Suprapubic skin (tissue), 4 donors: ENCODE results near the gene FOSB. TPM values are rescaled to one million over a fixed set of nuclear protein-coding genes. Genes with fewer than 3 reads are reported as not detected.

Experiments used
- DNase-seq, 2 donors: peaks; one replicate each; pipeline ENCODE4 v3.0.0-alpha.2; 2019; ENCODE audit warnings: low spot score in 2 of 2
- H3K27ac ChIP-seq: fragments of 200-600 bp; sonication (generic); one replicate; pipeline ENCODE4 v1.5.1; 2019
- H3K27me3 ChIP-seq: fragments of 200-600 bp; sonication (generic); one replicate; pipeline ENCODE4 v1.5.1; 2019
- H3K36me3 ChIP-seq: fragments of 200-600 bp; sonication (generic); one replicate; pipeline ENCODE4 v1.5.1; 2019
- H3K4me1 ChIP-seq: fragments of 200-600 bp; sonication (generic); one replicate; pipeline ENCODE4 v1.5.1; 2019
- H3K4me3 ChIP-seq: fragments of 200-600 bp; sonication (generic); one replicate; pipeline ENCODE4 v1.5.1; 2019; ENCODE audit warnings: mild to moderate bottlenecking
- H3K9me3 ChIP-seq: fragments of 200-600 bp; sonication (generic); one replicate; pipeline ENCODE4 v1.5.1; 2019
- EP300 ChIP-seq: sonication (generic); formaldehyde crosslinking; IDR thresholded peaks from one replicate; pipeline ENCODE4 v1.6.1; 2017; ENCODE audit warnings: antibody characterized with exemption
- POLR2A ChIP-seq, 2 donors: fragments of 450-650 bp; IDR thresholded peaks; one replicate each; pipeline ENCODE4 v1.6.1; 2017; ENCODE audit warnings: antibody characterized with exemption in 2 of 2, mild to moderate bottlenecking in 2 of 2, moderate library complexity in 2 of 2
- POLR2AphosphoS5 ChIP-seq, 3 donors: sonication (generic); formaldehyde crosslinking; IDR thresholded peaks; one replicate each; pipeline ENCODE4 v1.6.1; 2017; ENCODE audit warnings: antibody characterized with exemption in 3 of 3
- WGBS: methylation state at CpG from one replicate; pipeline ENCODE4 v1.1.5; 2018; 5-methylcytosine and 5-hydroxymethylcytosine counted together
- total RNA-seq, 4 donors: library from RNA; depleted of rRNA; stranded (reverse); fragments of >200 nt; gene quantifications; one replicate each; pipeline ENCODE4 v1.1.0, GENCODE V29; 2016
- TF ChIP-seq, protein P1 (sequence below), 2 donors: fragments of 200-600 bp in 1 of 2; fragments of 450-650 bp in 1 of 2; sonication (generic) in 1 of 2; IDR thresholded peaks; one replicate each; pipeline ENCODE4 v1.5.1; 2016 to 2019; ENCODE audit warnings: antibody characterized with exemption in 2 of 2, mild to moderate bottlenecking in 1 of 2, moderate library complexity in 1 of 2

Gene FOSB
- total RNA-seq, 4 donors from 2014 or later: 326 to 676 (median 518) TPM

DNA sequence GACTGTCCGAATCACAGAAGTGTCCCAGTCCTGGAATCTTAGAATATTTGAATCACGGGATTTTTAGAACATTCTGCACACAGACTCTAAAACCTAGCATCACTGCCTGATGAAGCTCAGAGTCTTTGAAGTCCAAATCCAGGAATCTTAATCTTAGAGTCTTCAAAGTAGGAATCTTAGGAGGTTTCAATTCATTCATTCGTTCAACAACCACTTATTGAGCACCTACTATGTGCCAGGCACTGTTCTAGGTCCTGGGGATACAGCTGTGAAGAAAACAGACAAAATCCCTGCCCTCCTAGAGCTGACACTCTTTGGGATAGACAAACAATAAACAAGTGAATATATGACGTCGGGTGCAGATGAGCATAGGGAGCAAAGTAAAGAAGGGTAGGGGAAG, 27.4 kb downstream of the FOSB start:
- H3K4me3 ChIP-seq: no peak overlapping the region
- no peaks in the 10 kb centered on the region for H3K36me3 ChIP-seq
- H3K27ac ChIP-seq: no peak overlapping the region
- no peak for DNase-seq
- TF ChIP-seq POLR2AphosphoS5 (IDR thresholded peaks at IDR 0.05) (no peak), POLR2A (IDR thresholded peaks at IDR 0.05) (no peak), EP300 (no peak)
- TF ChIP-seq, protein P1, sequence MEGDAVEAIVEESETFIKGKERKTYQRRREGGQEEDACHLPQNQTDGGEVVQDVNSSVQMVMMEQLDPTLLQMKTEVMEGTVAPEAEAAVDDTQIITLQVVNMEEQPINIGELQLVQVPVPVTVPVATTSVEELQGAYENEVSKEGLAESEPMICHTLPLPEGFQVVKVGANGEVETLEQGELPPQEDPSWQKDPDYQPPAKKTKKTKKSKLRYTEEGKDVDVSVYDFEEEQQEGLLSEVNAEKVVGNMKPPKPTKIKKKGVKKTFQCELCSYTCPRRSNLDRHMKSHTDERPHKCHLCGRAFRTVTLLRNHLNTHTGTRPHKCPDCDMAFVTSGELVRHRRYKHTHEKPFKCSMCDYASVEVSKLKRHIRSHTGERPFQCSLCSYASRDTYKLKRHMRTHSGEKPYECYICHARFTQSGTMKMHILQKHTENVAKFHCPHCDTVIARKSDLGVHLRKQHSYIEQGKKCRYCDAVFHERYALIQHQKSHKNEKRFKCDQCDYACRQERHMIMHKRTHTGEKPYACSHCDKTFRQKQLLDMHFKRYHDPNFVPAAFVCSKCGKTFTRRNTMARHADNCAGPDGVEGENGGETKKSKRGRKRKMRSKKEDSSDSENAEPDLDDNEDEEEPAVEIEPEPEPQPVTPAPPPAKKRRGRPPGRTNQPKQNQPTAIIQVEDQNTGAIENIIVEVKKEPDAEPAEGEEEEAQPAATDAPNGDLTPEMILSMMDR (IDR thresholded peaks at IDR 0.05): no peak
- H3K4me1 ChIP-seq: peaks cover 54% of the 10 kb centered on the region
- H3K27me3 ChIP-seq: no peaks in the 10 kb centered on the region
- WGBS: 83% methylated on average over 5 of the region's 5 CpGs
- H3K9me3 ChIP-seq: no peaks in the 10 kb centered on the region

DNA sequence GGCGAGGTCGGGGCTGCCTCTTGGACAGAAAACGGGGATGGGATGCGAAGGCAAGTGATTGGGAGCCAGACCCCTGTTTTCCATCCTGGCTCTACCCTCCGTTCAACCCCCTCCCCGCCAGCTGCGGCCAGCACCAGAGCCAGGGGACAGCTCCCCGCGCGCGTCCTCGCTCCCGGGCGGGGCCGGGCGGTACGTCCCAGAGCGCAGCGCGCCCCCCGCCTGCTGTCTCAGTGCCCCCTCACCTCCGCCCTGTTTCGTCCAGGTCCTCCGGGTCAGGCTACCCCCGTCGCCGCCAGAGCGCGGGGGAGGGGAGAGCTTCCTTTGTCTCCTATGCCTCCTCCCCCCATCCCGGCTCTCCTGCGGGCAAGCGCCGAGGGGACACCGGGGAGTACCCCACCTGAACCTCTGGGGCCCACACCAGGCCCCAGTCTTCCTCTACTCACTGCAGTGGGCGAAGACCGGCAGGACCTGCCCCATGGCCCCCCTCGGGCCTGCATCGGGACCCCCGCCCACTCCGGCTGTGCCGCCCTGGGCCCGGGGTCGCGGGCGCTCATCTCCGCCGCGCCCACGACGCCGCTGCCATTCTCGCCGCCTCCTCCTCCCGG, 28.7 kb downstream of the FOSB start:
- WGBS: 0% methylated on average over 4 of the region's 54 CpGs
- Histone ChIP-seq H3K36me3 (no peaks in the 10 kb centered on the region), H3K4me3 (peak overlapping the region; percentile 79), H3K4me1 (peaks cover 54% of the 10 kb centered on the region), H3K27ac (no peak overlapping the region), H3K27me3 (no peaks in the 10 kb centered on the region), H3K9me3 (no peaks in the 10 kb centered on the region)
- TF ChIP-seq POLR2AphosphoS5 (IDR thresholded peaks at IDR 0.05): no peak
- no peak for TF ChIP-seq POLR2A (IDR thresholded peaks at IDR 0.05)
- TF ChIP-seq EP300: no peak
- TF ChIP-seq, protein P1 (IDR thresholded peaks at IDR 0.05): no peak
- peak in 1 of 2 donors; percentile 82 for DNase-seq

DNA sequence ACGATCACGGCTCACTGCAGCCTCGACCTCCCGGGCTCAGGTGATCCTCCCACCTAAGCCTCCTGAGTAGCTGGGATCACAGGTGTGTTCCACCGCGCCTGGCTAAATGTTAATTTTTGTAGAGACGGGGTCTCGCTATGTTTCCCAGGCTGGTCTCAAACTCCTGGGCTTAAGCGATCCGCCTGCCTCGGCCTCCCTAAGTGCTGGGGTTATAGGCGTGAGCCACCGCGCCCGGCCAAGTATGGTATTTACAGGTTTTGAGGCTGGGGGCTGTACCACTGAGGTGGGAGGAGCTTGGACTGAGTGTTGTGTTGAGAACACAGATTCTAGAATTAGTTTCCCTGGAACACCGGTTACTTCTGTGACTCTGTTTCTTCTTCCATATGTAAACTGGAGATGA, 30.0 kb downstream of the FOSB start:
- no peak for DNase-seq
- Histone ChIP-seq H3K36me3 (no peaks in the 10 kb centered on the region), H3K27me3 (no peaks in the 10 kb centered on the region), H3K27ac (no peak overlapping the region), H3K4me1 (peaks cover 49% of the 10 kb centered on the region), H3K4me3 (no peak overlapping the region), H3K9me3 (no peaks in the 10 kb centered on the region)
- TF ChIP-seq POLR2A (IDR thresholded peaks at IDR 0.05): no peak
- TF ChIP-seq, protein P1 (IDR thresholded peaks at IDR 0.05): no peak
- no peak for TF ChIP-seq EP300
- TF ChIP-seq POLR2AphosphoS5 (IDR thresholded peaks at IDR 0.05): no peak
- 34% methylated on average over 16 of the region's 16 CpGs for WGBS

DNA sequence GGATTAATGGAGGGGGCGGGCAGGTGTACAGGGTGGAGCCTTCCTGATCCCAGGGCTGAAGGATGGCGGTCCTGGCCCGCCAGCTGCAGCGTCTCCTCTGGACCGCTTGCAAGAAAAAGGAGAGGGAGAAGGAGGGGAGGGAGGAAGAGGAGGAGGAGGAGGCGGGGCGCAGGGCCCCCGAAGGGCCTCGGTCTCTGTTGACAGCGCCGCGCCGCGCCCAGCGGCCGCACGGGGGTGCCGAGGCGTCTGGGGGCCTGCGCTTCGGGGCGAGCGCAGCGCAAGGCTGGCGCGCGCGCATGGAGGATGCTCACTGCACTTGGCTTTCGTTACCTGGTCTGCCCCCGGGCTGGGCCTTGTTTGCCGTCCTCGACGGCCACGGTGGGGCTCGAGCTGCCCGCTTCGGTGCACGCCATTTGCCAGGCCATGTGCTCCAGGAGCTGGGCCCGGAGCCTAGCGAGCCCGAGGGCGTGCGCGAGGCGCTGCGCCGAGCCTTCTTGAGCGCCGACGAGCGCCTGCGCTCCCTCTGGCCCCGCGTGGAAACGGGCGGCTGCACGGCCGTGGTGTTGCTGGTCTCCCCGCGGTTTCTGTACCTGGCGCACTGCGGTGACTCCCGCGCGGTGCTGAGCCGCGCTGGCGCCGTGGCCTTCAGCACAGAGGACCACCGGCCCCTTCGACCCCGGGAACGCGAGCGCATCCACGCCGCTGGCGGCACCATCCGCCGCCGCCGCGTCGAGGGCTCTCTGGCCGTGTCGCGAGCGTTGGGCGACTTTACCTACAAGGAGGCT, 30.8 kb downstream of the FOSB start, which contains the start of gene PPM1N:
Gene PPM1N, plus strand, starts transcription at position 33 of the 785 bp plus-strand sequence. Its CDS starts 30 bp downstream, at position 63.
- H3K36me3 ChIP-seq: no peaks in the 10 kb centered on the region
- no peak for DNase-seq

More for the DNA sequence above, 30.8 kb downstream of the FOSB start, which contains the start of gene PPM1N:
- Histone ChIP-seq H3K27me3 (no peaks in the 10 kb centered on the region), H3K4me1 (peaks cover 42% of the 10 kb centered on the region), H3K9me3 (no peaks in the 10 kb centered on the region), H3K4me3 (peak within 1 kb of the TSS; percentile 79), H3K27ac (no peak within 1 kb of the TSS)
- 2% methylated on average over 26 of the region's 89 CpGs for WGBS
- TF ChIP-seq, protein P1 (IDR thresholded peaks at IDR 0.05): peak in 1 of 2 donors; percentile 9
- no peak for TF ChIP-seq EP300
